Measurements from ENCODE around the gene CCDC57.
"Not testable (repeated sequence)": the region's sequence is repeated elsewhere in the genome, so short reads cannot be mapped to it uniquely, and the experiment has no call there.

CCDC57 gene

DNA sequence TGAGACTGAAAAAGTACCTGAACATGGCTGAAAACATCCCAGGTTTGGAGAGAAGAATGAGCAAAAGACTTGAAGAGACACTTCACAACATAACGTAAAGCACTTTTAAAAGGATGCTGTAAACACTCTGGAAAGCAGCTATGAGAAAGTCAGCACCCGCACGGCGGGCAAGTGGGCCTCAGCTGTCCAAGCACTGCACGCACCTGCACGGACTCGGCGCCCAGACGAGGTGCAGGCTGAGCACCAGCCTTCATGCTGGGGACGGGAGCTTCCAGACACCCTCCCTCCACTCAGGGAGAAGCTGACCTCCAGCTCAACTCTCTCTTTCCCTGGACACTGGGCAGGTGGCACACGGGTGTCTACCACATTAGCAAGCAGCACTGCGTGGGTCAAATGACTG lies 13.1 kb downstream of the CCDC57 start:
- DNase-seq = no peak

DNA sequence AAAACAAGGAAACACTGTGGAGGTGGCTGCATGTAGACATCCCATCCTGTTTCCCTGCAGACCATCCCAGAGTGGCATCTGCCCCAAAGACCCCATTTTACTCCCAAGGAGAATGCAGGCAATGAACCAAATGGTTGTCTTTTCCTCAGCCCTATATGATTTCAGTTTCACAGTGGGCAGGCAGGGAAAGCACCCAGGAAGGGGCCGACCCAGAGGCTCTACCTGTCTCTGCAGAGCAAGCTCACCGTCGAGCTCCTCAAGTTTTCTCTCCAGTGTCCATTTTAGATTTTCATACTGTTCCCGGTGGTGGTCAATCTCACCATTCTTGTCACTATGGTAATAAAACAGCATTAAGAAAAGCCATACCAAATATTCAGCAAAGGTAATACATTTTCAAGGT lies 14.6 kb downstream of the CCDC57 start:
- no peak for DNase-seq

DNA sequence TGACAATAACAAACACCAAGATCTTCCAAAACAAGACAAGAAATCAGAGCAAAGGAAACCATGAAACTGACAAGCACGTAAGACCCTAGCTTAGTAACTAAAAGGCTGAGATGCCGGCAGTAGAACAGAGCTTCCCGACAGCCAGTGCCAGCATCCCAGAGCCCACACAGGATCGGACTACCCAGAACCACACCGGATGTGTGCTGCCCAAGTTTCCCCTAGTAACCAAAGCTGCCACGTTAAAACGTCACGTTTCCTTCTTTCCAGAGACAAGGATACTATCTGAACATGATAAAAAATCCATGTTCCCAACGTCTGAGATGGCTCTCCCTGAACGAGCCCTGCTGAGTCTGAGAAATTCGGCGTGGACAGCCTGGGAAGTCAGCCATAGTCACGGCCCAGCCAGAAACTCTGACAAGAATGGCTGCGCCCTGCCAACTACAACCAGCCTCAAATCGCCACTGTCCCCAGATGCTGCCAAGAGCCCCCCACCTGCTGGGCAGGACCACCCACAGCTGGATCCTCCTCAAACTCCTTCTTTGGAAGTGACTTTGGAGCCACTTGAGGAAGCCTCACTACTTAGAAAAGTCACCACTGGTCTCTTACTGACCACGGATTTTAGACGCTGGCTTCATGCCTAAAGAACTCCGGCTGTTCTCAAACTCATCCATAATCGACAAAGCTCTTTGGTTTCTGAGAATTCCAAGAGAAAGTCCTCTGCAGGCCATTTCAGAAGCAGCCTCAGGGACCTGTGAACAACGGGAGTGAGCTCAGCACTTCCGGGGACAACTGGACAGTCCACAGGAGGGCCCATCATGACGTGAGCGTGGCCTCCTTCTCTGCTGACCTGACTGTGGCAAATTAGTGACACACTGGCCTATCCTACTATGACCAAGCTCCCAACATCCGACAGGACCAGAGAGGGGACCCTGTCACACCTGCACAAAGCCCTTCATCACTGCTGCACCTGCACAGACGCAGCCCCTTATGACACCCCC lies 16.7 kb downstream of the CCDC57 start:
- no peak for DNase-seq

DNA sequence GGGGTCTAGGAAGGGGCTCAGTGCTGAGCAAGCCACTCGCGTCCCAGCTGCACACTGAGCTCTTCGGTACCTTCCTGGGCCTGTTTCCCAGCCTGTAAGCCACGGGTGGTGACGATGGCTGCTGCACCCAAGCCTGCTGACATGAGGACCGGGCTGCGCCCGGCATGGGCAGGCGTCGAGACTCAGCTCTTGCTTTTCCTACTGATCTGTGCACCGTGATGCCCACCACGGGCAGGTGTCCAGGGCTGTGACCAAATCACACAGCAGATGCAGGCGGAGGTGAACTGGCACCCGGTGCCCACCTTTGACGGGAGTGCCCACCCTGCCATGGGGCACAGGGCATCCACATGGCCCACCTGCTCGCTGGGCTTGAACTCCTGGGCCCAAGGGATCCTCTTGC lies 17.9 kb downstream of the CCDC57 start:
- DNase-seq = no peak

DNA sequence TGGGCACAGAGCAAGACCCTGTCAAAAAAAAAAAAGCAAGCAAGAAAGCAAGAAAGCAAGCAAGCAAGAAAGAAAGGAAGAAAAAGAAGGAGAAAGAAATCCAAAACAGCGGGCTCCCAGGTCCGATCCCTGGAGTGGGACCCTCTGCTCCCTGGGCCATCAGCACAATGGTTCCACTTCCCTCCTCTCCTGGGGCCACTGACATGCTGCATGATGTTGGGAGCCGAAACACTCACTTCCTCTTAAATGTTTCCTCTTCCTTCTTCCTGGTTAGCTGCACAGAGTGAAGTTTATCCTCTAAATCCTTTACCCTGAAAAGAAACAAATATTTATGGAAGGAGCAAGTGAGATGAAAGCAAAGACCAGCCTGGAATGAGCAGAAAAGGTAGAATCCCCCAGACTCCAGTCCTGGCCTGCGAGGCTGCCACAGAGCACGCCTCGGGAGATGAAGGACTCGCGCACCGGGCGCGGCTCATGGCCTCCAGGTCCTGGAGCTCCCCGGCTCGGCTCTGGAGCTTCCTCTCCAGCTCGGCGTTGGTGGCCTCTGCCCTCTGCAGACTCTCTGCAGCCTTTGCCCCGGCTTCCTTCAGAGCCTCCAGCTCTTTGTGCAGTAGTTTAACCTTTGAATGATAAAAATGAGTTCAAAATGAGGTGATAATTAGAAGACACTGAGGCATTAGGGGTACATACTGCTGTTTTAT lies 19.0 kb downstream of the CCDC57 start:
- DNase-seq = no peak

DNA sequence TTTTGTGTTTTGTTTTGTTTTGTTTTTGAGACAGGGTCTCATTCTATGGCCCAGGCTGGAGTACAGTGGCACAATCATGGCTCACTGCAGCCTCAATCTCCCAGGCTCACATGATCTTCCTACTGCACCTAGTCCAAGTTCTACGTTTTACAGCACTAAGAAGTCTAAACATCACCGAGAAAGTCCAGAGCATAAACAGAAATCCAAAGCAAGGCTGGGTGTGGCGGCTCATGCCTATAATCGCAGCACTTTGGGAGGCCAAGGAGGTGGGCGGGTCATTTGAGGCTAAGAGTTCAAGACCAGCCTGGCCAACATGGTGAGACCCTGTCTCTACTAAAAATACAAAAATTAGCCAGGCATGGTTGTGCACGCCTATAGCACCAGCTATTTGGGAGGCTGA lies 19.6 kb downstream of the CCDC57 start:
- DNase-seq = not testable (repeated sequence)

DNA sequence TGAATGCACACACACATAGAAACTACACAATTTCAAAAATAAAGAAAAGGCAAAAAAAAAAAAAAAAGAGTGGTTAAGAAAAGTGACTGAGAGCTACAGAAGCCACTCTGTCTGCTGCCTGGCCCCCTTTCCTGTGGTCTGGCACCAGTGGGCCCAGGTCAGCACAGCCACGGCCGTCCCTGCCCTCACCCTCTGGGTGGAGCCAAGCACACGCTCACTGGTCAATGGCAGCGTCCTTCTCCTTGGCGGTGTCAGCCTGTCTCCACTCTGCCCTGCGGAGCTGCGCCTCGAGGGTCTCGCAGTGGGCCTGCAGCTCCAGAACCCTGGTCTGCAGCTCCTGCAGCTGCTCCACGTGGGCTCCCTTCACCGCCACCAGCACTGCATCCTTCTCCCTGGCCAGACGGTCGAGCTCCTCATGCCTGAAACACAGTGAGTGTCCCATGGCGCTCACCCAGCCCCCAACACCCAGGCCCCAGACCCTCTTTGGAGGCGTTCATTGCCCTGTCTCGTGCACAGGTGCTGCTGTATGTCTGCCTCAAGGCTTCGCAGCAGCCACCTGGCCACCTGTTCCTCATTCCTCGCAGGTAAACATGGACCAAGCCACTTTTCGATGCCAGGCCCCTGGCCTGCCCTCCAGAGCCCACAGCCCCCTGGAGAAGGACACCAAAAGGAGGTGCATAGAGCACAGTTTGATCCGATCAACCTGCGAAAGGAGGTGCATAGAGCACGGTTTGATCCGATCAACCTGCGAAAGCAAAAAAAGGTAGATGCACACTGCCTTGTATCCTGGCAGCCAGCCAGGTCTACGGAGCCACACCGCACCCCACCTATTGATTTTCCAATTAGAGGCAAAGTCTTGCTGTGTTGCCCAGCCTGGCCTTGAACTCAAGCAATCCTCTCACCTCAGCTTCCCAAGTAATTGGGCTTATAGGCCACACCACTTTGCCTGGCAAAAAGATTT lies 24.4 kb downstream of the CCDC57 start:
- DNase-seq = no peak

DNA sequence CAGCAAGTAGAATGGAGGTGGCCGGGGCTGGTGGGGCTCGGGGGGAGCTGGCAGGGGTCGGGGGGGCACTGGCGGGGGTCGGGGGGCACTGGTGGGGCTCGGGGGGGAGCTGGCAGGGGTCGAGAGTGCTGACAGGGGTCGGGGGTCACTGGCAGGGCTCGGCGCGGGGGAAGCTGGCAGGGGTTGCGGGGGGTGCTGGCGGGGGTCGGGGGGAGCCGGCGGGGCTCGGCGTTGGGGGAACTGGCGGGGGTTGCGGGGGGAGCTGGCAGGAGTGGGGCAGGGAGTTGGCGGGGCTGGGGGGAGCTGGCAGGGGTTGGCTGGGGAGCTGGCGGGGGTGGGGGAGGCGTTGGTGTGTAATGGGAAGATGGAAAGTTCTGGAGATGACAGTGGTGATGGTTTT lies 25.1 kb downstream of the CCDC57 start:
- no peak for DNase-seq

DNA sequence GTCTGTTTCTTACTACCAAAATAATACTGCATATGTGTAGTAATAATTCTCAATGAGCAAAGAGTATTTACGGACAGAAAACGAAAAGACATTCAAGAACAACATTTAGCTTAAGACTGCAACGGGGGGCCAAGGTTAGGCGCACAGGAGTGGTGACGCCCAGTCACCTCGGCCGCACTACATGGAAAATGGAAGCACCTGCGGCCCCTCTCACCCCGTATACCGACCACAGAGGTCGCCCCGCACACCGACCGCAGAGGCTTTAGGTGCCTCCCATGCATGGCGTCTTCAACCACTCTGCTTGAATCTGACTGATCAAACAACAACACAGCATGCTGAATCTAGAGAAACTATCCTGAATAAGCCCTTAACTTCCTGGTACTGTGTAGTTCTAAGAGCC lies 26.4 kb downstream of the CCDC57 start:
- no peak for DNase-seq

DNA sequence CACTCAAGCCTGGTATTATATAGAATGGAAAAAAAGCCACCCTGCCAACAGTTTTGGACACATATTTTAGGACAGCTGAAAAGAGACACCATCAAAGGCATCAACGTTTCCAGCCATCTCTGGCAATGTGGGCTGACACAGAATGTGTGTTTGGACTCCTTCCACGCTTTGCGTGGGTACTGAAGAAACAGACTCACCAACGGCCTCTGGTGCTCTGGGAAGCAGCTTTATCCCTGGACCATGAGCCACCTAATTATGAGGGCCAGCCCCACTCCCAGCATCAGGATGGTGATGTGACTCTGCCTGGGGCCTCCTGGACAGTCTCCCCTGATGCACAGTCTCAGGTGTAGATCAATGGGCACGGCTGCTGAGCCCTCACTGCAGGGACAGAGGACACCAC lies 27.9 kb downstream of the CCDC57 start:
- no peak for DNase-seq

DNA sequence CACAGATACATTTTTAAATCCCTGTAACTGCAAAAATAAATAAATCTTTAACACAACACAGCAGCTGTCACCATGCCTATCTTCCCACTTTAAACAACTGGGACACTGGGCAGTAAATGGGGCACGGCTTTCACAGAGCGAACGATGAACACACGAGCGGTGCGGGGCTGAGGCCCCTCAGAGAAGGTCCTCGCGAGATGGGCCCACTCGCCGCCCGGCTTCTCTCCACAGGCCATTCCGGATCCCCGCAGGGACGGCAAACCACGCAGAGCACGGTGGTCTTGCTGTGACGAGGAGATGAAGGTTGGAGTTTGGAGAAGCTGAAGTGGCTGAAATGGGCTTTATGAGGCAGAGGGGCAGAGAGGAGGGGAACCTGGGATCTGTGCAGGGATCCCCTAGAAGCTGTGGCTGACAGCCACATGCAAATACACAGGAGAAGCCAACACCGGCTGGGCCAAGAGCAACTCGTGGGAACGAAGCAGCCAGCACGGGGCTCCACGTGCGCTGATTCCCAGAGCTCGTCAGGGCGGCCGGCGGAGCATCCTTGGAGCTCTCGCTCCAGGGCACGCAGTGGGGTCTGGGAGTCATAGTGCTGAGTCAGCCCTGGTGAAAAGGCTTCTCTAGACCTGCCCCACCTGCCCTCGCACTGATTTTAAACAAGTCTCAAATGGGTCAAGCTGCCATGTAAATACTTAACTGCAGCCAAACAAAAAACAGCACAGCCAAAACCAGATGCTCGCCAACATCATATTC lies 31.7 kb downstream of the CCDC57 start:
- DNase-seq = no peak

DNA sequence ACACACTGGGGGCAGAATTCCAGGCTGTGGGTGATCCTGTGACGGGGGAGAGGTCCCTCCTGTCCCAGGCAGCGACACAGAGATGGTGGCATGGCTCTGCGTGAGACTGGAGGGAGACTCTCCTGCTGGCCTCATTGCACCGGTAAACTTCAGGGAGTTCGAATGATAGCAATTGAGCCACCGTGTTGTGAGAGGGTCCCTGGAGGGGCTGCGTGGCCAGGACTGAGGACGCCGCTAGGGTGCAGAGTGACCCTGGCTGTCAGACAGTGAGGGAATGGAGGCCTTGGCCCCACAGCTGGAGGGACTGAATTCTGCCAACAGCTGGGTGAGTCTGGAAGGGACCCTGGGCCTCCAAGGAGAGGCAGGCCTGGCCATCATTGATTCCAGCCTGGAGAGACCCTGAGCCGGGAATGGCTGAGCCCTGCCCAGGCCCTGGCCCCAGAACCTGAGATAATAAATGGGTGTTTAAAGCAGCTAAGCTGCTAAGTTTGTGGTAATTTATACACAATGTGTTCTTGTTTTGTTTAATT lies 32.6 kb downstream of the CCDC57 start:
- no peak for DNase-seq

DNA sequence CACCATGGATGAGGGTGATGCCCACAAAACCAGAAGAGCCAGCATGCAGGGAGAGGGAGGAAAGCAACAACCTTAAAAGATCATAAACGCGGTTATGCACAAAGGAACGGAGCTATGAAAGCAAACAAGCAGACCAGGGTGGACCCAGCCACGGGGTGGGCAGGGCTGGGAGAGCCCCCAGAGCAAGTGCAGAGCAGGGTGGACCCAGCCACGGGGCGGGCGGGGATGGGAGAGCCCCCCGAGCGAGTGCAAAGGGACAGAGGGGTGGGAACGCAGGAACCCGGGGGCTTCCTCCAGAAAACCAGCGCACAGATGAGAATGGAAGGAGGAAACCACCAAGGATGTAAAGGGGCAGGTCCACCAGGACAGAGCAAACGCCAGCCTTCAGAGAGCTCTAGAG lies 33.2 kb downstream of the CCDC57 start:
- DNase-seq = no peak

DNA sequence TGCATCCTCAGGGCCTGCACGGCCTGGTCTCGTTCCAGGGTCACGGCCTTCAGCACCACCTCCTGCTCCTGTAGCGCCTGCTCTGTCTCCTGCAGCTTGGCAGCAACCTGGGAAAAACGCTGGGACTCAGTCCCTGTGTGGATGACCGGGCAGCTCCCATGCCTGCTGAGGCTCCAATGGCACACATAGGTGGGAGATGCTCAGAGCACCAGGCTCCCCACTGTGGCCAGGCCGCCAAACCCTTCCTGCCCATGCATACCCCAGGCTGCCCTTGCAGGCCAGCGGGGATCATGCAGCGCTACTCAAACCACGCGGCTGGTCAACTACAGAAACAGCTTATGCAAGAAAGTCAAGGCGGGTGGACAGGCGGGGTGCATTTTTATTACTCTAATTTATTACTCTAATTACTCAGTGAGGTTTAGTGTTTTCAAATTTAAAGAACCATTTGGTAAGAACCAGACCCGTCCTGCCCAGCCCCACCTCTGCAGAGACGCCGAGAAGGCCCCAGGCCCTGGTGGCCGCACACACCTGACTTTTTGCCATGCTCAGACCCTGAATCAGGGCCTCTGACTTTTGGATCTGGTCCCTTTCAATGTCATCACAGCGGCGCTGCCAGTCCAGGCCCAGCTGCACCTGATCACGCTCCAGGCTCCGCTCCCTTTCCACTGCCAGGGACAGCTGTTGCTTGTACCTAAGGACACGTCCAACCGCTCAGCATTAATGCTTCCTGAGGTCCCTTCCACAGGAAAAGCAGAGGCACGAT lies 34.0 kb downstream of the CCDC57 start:
- DNase-seq = no peak

DNA sequence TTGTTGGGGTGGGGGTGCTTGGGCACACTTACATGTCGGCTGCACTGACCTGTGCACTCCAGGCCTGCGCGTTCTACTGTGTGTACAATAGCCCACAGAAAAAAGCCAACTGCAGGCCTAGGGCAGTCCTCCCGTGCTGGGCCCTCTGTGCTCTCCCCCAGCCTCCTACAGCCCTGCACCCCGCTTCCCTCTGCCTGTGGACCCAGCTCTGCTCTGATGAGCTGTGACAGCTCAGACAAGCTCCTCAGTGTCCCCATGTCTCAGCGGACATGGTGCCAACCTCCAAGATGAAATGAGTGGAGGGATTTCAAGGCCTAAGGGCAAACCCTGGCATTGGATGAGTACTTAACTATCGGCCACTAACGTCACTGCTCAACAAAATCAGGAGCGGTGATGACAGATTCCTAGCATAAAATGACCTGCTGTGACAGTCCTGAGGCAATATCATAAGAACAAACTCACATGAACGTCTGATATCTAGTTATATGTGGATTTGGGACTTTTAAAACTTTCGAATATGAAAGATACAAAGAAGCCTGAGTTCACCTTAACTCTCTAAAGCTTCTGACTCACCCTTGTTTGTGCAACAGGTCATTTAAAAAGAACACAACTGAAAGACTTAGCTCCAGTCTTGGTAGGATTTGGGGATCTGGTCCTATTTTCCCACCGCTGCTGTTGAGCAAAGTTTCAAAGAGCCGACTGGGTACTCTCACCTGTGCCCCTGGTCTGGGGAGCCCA lies 34.7 kb downstream of the CCDC57 start:
- DNase-seq = no peak

DNA sequence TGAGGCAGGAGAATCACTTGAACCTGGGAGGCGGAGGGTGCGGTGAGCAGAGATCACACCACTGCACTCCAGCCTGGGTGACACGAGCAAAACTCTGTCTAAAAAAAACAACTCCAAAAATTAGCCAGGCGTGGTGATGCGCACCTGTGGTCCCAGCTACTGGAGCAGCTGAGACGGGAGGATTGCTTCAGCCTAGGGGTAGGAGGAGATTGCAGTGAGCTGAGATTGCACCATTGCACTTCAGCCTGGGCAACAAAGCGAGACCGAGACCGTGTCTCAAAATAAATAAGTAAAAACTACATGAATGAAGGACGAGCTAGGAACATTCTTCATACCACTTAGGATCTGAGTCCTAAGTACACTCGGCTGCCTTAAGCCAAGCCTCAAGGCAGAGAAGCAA lies 35.4 kb downstream of the CCDC57 start:
- no peak for DNase-seq

DNA sequence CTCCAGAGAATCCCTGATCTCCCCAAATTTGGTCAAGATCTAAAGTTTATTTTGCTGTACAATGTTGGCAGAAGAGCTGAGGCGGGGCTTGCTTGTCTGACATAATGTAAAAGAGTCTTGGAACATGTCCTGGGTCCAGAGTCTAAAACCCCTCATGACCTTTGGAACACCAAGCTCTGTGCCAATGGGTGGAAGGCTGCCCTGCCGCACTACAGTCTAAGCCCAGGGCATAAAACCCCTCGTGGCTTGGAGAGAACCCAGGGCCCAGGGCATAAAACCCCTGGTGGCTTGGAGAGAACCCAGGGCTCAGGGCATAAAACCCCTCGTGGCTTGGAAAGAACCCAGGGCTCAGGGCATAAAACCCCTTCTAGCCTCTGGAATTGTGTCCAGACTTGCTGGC lies 36.7 kb downstream of the CCDC57 start:
- DNase-seq = no peak

DNA sequence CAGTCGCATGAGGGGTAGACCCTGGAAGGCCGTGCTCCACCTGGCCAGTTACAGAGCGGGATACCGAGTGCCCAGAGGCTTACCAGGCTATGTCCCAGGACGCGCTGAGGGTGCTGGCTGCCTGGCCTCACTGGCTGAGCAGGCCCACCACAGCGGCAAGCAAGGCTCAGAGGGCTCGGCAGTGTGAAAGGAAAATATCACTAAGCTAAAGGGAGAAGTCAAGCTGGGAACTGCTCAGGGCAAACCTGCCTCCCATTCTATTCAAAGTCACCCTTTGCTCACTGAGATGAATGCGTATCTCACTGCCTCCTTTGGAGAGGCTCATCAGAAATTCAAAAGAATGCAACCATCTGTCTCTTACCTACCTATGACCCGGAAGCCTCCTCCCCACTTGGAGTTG lies 37.4 kb downstream of the CCDC57 start:
- no peak for DNase-seq

DNA sequence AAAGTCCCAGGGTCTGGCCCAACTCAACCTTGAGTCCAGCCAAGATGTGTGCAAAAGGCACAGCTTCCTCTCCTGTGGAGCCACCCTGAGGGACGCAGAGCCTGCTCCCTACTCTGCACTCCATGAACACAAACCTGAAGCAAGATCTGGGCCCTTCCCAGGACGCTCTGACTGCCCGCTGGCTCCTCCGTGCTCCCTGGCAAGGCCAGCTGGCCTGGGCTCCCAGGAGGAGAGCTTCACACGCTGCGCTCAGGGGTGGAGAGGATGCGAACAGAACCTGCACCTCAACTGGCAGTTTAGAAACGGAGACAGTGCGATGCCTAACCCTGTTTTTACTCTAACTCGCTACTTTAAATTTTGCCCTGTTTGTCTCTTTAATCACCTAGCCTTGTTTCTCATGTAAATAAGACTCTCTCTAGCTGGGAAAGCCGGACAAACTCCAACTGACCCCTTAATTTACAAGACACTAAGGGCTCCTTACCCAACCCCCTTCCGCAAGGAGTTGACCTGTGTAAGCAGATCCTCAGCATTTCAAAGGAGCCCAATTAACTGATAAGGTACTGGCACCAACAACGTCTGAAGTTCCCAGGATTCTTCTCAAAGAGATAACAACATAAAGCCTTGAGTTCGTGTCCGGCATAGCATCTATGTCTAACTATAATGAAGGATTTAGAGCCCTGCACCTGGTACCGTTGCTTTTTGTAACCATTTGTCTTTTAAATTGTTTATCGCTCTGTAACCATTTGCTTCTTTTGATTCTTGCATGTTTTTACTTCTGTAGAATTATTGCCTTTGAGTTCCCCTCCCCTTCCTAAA lies 38.4 kb downstream of the CCDC57 start:
- DNase-seq = not testable (repeated sequence)
